Natural killer cell (primary cell): ENCODE data around the gene SEPTIN11. TPM values are rescaled to one million over a fixed set of nuclear protein-coding genes. Genes with fewer than 3 reads are reported as not detected.

Experiments used
- ATAC-seq, 3 donors: fragments of 150-1000 bp in 2 of 3; fragments of 200-7000 bp in 1 of 3; cut with Tn5 transposase; 1 replicate in 1 of 3; 2 replicates in 2 of 3; pipeline ENCODE4 v1.10.0; 2021; ENCODE audit warnings: mild to moderate bottlenecking in 2 of 3, moderate library complexity in 2 of 3
- DNase-seq, 2 donors: peaks; one replicate each; pipeline versions ENCODE4 v3.0.0 to v3.0.0-alpha.2; 2013 to 2021; ENCODE audit warnings: mixed read lengths in 1 of 2
- H3K27ac ChIP-seq: one replicate; pipeline ENCODE4 v1.5.1; 2013; ENCODE audit warnings: mild to moderate bottlenecking, low read length
- H3K27me3 ChIP-seq: one replicate; pipeline ENCODE4 v1.6.1; 2013; ENCODE audit warnings: low read length; ENCODE audit not compliant: control insufficient read depth, insufficient read depth
- H3K36me3 ChIP-seq: one replicate; pipeline ENCODE4 v1.6.1; 2013; ENCODE audit warnings: low read length; ENCODE audit not compliant: control insufficient read depth, insufficient read depth
- H3K4me1 ChIP-seq: one replicate; pipeline ENCODE4 v1.6.1; 2013; ENCODE audit warnings: low read length; ENCODE audit not compliant: control insufficient read depth, insufficient read depth
- H3K4me3 ChIP-seq: one replicate; pipeline ENCODE4 v1.5.1; 2013; ENCODE audit warnings: low read length
- H3K9me3 ChIP-seq: one replicate; pipeline ENCODE4 v1.6.1; 2013; ENCODE audit warnings: low read length; ENCODE audit not compliant: control insufficient read depth, insufficient read depth
- H3K27ac Mint-ChIP-seq, 2 donors: one replicate each; pipeline ENCODE4 v1.8.0; 2022; ENCODE audit warnings: mild to moderate bottlenecking in 2 of 2, mixed read lengths in 2 of 2, moderate library complexity in 1 of 2
- H3K27me3 Mint-ChIP-seq, 2 donors: one replicate each; pipeline ENCODE4 v1.8.0; 2022; ENCODE audit warnings: low read depth in 2 of 2, mixed read lengths in 2 of 2
- H3K36me3 Mint-ChIP-seq: one replicate; pipeline ENCODE4 v1.8.0; 2022; ENCODE audit warnings: mixed read lengths
- H3K4me1 Mint-ChIP-seq, 2 donors: one replicate each; pipeline ENCODE4 v1.8.0; 2022; ENCODE audit warnings: mixed read lengths in 2 of 2
- H3K4me3 Mint-ChIP-seq: one replicate; pipeline ENCODE4 v1.8.0; 2022; ENCODE audit warnings: mild to moderate bottlenecking, moderate library complexity, mixed read lengths
- H3K9me3 Mint-ChIP-seq, 2 donors: one replicate each; pipeline ENCODE4 v1.8.0; 2022; ENCODE audit warnings: mixed read lengths in 2 of 2
- WGBS: methylation state at CpG from one replicate; pipeline ENCODE4 v1.1.7; 2013; ENCODE audit warnings: missing lambda C conversion rate; ENCODE audit not compliant: insufficient coverage; 5-methylcytosine and 5-hydroxymethylcytosine counted together
- intact Hi-C: fragments of 100-400 bp; cut with micrococcal nuclease; formaldehyde crosslinking; loops from one replicate; pipeline ENCODE4 v1.14.2; 2022
- total RNA-seq, 4 donors: library from RNA; stranded (reverse); fragments of 120-200 nt in 1 of 4; gene quantifications; one replicate each; pipeline versions ENCODE4 v1.2.3 to v1.2.4, GENCODE V29; 2013 to 2022
- TF ChIP-seq, protein P1 (sequence below): fragments of 200-600 bp; IDR thresholded peaks from one replicate; pipeline ENCODE4 v1.8.0; 2022; ENCODE audit warnings: antibody characterized with exemption

Gene SEPTIN11
- total RNA-seq, 3 donors from 2014 or later (not counting 1 experiment from before 2014, with no cell fraction given), result 38.6 to 52.8 (median 46.2) TPM

DNA sequence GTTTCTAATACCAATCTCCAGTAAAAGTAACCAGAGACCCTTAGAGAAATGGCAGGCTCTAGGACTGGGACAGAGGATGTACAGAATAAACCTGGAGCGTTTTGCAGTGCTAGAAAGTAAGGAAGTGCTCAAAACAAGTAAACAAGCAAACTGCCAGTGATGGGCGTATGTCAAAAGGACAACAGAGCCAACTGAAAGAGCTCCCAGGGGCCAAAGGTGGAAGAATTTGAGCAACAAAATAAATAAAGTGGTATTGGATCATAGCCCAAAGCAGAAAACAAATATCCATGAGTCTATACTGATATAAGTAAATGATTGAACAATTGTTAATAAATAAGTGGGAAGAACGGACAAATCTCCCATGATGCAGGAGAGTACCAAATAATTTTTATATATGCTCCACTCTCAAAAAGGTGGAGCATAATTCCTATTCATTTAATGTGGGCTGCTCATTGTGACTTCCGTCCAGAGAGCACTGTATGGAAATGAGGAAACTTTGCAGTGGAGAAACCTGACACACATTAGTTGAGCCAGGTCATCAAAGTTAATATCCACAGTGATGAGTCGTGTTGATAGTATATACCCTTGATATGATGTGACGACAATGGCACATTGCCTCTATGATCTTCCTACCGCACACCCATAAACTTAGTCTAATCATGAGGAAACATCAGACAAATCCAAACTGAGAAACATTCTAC lies 17.8 kb upstream of the SEPTIN11 start:
- H3K9me3 ChIP-seq, result no peaks in the 10 kb centered on the region
- intact Hi-C loops, result no loop called here
- H3K36me3 ChIP-seq, result no peaks in the 10 kb centered on the region
- Mint-ChIP-seq H3K4me3 (no peak overlapping the region), H3K27ac (no peak overlapping the region), H3K9me3 (no peaks in the 10 kb centered on the region), H3K27me3 (peaks cover 4 to 17% of the 10 kb centered on the region in 2 donors), H3K4me1 (peaks cover 0 to 3% of the 10 kb centered on the region in 2 donors), H3K36me3 (no peaks in the 10 kb centered on the region)
- H3K4me1 ChIP-seq, result no peaks in the 10 kb centered on the region
- no peak overlapping the region for H3K4me3 ChIP-seq
- TF ChIP-seq, protein P1, sequence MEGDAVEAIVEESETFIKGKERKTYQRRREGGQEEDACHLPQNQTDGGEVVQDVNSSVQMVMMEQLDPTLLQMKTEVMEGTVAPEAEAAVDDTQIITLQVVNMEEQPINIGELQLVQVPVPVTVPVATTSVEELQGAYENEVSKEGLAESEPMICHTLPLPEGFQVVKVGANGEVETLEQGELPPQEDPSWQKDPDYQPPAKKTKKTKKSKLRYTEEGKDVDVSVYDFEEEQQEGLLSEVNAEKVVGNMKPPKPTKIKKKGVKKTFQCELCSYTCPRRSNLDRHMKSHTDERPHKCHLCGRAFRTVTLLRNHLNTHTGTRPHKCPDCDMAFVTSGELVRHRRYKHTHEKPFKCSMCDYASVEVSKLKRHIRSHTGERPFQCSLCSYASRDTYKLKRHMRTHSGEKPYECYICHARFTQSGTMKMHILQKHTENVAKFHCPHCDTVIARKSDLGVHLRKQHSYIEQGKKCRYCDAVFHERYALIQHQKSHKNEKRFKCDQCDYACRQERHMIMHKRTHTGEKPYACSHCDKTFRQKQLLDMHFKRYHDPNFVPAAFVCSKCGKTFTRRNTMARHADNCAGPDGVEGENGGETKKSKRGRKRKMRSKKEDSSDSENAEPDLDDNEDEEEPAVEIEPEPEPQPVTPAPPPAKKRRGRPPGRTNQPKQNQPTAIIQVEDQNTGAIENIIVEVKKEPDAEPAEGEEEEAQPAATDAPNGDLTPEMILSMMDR, result no peak
- H3K27me3 ChIP-seq, result no peaks in the 10 kb centered on the region
- no peak for ATAC-seq
- 90% methylated on average over 6 of the region's 7 CpGs for WGBS
- DNase-seq, result no peak
- no peak overlapping the region for H3K27ac ChIP-seq

- H3K4me1 Mint-ChIP-seq, result peaks cover 0 to 8% of the 10 kb centered on the region in 2 donors
- ATAC-seq, result no peak
- TF ChIP-seq, protein P1, result no peak
- no peaks in the 10 kb centered on the region for H3K36me3 Mint-ChIP-seq
- Histone ChIP-seq H3K36me3 (no peaks in the 10 kb centered on the region), H3K9me3 (no peaks in the 10 kb centered on the region), H3K4me1 (no peaks in the 10 kb centered on the region), H3K4me3 (no peak overlapping the region), H3K27me3 (no peaks in the 10 kb centered on the region), H3K27ac (no peak overlapping the region)
- intact Hi-C loops, result no loop called here
- no peak overlapping the region for H3K27ac Mint-ChIP-seq
- WGBS, result 100% methylated on average over 1 of the region's 2 CpGs
- peaks cover 2 to 4% of the 10 kb centered on the region in 2 donors for H3K9me3 Mint-ChIP-seq
- H3K4me3 Mint-ChIP-seq, result no peak overlapping the region
- no peak for DNase-seq
- peaks cover 11 to 16% of the 10 kb centered on the region in 2 donors for H3K27me3 Mint-ChIP-seq
Measured at GRCh38 chr4:76939184-76939583, 10.4 kb upstream of the SEPTIN11 start.

DNA sequence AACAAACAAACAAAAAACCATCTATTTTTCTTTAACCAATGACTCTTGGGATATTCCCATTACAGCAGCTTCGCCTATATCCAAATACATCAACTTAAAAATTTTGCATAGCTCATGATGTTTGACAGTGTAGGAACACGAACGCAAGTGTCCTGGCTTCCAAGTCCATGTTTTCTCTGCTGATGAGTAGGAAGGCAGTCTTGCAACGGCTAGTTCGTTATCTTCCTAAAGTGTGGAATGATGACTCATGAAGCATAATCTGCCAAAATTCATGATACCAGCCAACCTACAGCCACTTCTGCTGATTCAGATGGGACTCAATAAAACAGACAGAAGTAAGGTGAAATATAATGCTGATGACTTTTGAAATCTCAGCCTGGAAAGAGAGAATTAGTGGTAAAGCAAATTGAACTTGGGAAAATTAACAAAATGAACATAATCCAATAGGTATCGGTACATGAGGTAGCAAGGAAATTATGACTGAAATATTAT lies 6.4 kb upstream of the SEPTIN11 start:
- no peaks in the 10 kb centered on the region for H3K36me3 ChIP-seq
- H3K4me1 ChIP-seq, result peaks cover 3% of the 10 kb centered on the region
- Mint-ChIP-seq H3K27me3 (peaks cover 6 to 7% of the 10 kb centered on the region in 2 donors), H3K4me1 (peaks cover 1 to 8% of the 10 kb centered on the region in 2 donors), H3K36me3 (no peaks in the 10 kb centered on the region), H3K9me3 (peaks cover 2 to 4% of the 10 kb centered on the region in 2 donors), H3K4me3 (no peak overlapping the region), H3K27ac (no peak overlapping the region)
- 93% methylated on average over 5 of the region's 6 CpGs for WGBS
- H3K27ac ChIP-seq, result no peak overlapping the region
- no peaks in the 10 kb centered on the region for H3K27me3 ChIP-seq
- intact Hi-C loops, result no loop called here
- DNase-seq (no peak), ATAC-seq (no peak)
- TF ChIP-seq, protein P1, result no peak
- H3K9me3 ChIP-seq, result no peaks in the 10 kb centered on the region
- H3K4me3 ChIP-seq, result no peak overlapping the region
